ENCODE data around the gene DIRAS1. TPM values are rescaled to one million over a fixed set of nuclear protein-coding genes. Genes with fewer than 3 reads are reported as not detected.

DIRAS1 gene
- total RNA-seq, result 2.0 and 7.2 TPM in 2 replicates

GRCh38 chr19:2720777-2721569 lies at the start of gene DIRAS1:
Gene DIRAS1 (minus strand): TSS chr19:2721372. CDS start chr19:2717806, 3,566 bp downstream.

GRCh38 chr19:2739602-2740313 lies 18.6 kb upstream of the DIRAS1 start, which contains the start of gene SLC39A3:
Gene SLC39A3 (minus strand): TSS chr19:2740017. CDS start chr19:2737257, 2,760 bp downstream.

GRCh38 chr19:2702170-2703076 lies 18.7 kb downstream of the DIRAS1 start, which contains the start of gene GNG7:
Gene GNG7 (minus strand): TSS chr19:2702694. CDS start chr19:2520688, 182,006 bp downstream.

Other genes starting within 250 kb of the DIRAS1 start
- 17.9 and 19.5 TPM in 2 replicates for gene GADD45B, start 245.2 kb downstream of the DIRAS1 start, total RNA-seq
- 0.17 and 0.47 TPM in 2 replicates for gene GNG7, start 18.7 kb downstream of the DIRAS1 start, total RNA-seq
- gene SLC39A3, start 18.6 kb upstream of the DIRAS1 start, total RNA-seq, result 21.6 and 30.7 TPM in 2 replicates
- gene SGTA, start 61.9 kb upstream of the DIRAS1 start, total RNA-seq, result 18.0 and 18.4 TPM in 2 replicates
- gene THOP1, start 64.1 kb upstream of the DIRAS1 start, total RNA-seq, result 51.5 and 54.9 TPM in 2 replicates
- gene ZNF554, start 98.5 kb upstream of the DIRAS1 start, total RNA-seq, result 4.0 and 4.1 TPM in 2 replicates
- gene ZNF555, start 120.1 kb upstream of the DIRAS1 start, total RNA-seq, result 3.8 and 7.3 TPM in 2 replicates
- gene ZNF556, start 146.0 kb upstream of the DIRAS1 start, total RNA-seq, result 0.09 TPM in 1 of 2 replicates, not detected in the other
- 3.5 TPM in 2 replicates for gene ZNF57, start 179.6 kb upstream of the DIRAS1 start, total RNA-seq
- gene ZNF77, start 223.6 kb upstream of the DIRAS1 start, total RNA-seq, result 3.3 and 4.3 TPM in 2 replicates